ENCODE results near the gene CGB7.
A peak's percentile ranks its signal among the peaks of the same experiment; 100 is the strongest.
"Not testable (repeated sequence)": the region's sequence is repeated elsewhere in the genome, so short reads cannot be mapped to it uniquely, and the experiment has no call there.

The CGB7 gene

DNA sequence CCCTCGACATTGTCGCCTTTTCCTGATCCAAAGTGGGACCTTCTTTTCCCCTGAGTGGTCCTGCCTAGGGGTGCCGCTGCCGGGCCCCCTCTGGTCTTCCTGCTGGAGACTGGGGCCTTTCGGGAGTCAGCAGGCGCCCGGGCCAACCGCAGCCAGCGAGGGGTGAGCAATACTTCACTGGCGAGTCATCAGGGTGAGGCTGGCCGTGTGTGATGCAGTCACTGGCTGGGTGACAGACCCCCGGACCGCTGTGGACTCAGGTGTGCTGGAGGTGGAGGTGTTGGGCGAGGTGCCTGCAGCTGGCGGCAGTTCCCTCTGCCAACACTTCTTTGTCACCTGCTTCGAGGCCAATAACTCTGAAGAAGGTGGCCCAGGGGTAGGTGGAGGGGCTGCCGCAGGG is 15.4 kb downstream of the CGB7 start:
- DNase-seq (ENCODE audit: low read depth in 3 of 3): no peak

DNA sequence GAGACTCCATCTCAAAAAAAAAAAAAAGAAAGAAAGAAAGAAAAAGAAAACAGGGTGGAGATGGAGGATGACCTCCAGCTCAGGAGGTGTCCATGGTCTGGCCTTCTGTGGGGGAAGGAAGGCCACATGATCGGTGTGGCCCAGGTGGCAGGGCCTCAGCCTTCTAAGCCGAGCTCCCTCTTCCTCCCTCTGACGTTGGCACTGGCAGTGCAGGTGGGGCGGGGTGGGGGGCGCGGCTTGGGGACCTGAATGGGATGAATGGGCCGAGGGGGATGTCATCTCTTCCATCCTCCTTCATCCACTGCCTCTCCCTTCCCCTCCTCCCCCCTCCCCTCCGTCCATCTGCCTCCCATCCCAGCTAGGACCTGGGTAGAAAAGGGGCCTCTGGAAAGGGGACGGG is 17.8 kb downstream of the CGB7 start:
- DNase-seq (ENCODE audit: low read depth in 3 of 3): not testable (repeated sequence)

DNA sequence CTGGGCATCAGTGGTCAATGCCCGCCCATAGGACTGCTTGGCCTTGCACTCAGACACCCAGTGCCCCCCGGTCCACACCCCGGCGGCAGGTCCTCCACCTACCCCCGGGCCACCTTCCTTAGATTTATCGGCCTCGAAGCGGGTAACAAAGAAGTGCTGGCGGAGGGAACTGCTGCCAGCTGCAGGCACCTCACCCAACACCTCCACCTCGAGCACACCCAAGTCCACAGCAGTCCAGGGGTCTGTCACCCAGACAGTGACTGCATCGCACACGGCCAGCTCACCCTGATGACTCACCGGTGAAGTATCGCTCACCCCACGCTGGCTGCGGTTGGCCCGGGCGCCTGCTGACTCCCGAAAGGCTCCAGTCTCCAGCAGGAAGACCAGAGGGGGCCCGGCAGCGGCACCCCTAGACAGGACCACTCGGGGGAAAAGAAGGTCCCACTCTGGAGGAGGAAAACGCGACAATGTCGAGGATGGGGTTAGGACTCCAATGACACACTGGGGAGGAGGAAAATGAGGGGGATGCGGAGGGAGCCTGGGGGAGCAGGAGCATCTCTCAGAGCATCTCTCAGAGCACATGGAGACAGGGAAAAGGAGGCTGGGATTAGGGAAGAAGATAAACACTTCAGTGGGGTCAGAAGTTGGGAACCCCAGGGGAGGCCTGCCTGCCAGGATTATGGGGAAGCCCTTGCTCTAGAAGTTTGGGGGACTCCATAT is 18.8 kb downstream of the CGB7 start:
- DNase-seq (ENCODE audit: low read depth in 3 of 3): not testable (repeated sequence)

DNA sequence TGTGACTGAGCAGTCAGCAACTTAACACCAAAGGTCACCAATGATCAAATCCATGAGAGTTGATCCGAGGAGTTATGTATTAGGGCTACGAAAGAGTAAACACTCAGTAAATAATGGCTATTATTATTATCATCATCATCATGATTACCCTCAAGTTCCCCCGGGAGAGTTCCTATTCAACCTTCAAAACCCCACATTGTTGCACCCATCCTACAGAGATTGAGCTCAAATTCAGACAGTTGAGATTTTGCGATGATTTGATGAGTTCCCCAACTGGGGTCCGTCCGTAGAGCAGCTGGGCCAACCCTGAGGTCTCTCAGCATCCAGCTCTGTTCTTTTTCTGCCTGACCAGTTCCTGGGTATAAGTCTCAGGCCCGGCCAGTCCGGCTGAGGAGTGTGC is 19.4 kb downstream of the CGB7 start:
- not testable (repeated sequence) for DNase-seq (ENCODE audit: low read depth in 3 of 3)

GRCh38 chr19:49036815-49037214 is 20.7 kb downstream of the CGB7 start, which contains the start of gene CGB1:
TSS of gene CGB1 (minus strand) at chr19:49036895. CDS start at chr19:49036711, 184 bp downstream.
- peak in 1 of 3 experiments; percentile 53 for DNase-seq (ENCODE audit: low read depth in 3 of 3)

DNA sequence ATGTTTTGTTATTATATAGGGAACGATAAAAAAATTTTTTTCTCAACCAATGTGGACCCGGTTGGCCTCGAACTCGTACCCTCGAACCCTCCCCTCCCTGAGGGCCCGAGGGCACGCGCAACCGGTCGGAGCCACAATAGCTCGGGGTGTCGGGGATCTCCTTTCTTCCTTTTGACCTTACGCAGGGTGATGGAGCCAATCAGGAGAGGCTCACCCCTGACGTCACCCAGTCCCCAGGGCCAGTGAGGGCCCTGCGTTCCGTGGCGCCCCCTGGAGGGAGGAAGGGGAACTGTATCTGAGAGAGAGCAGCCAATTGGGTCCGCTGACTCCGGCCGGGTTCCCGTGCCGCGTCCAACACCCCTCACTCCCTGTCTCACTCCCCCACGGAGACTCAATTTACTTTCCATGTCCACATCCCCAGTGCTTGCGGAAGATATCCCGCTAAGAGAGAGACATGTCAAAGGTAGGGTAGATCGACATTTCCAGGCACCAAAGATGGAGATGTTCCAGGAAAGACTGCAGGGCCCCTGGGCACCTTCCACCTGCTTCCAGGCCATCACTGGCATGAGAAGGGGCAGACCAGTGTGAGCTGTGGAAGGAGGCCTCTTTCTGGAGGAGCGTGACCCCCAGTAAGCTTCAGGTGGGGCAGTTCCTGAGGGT is 25.8 kb downstream of the CGB7 start, which contains the start of gene CGB2:
CGB2 (plus strand) TSS at position 249 of the 660 bp plus-strand sequence; CDS start at position 455, 206 bp downstream.
- peak in 2 of 3 experiments; percentile 27 to 77 for DNase-seq (ENCODE audit: low read depth in 3 of 3)

- DNase-seq (ENCODE audit: low read depth in 3 of 3): not testable (repeated sequence)
These were observed 27.2 kb downstream of the CGB7 start for GRCh38 chr19:49030323-49030722.

DNA sequence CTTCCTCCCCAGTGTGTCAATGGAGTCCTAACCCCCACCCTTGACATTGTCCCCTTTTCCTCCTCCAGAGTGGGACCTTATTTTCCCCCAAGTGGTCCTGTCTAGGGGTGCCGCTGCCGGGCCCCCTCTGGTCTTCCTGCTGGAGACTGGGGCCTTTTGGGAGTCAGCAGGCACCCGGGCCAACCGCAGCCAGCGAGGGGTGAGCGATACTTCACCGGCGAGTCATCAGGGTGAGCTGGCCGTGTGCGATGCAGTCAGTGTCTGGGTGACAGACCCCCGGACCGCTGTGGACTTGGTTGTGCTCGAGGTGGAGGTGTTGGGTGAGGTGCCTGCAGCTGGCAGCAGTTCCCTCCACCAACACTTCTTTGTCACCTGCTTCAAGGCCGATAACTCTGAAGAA is 27.8 kb downstream of the CGB7 start:
- not testable (repeated sequence) for DNase-seq (ENCODE audit: low read depth in 3 of 3)

DNA sequence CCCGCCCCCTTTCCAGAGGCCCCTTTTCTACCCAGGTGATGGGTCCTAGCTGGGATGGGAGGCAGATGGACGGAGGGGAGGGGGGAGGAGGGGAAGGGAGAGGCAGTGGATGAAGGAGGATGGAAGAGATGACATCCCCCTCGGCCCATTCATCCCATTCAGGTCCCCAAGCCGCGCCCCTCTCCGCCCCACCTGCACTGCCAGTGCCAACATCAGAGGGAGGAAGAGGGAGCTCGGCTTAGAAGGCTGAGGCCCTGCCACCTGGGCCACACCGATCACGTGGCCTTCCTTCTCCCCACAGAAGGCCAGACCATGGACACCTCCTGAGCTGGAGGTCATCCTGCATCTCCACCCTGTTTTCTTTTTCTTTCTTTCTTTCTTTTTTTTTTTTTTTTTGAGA is 28.9 kb downstream of the CGB7 start:
- DNase-seq (ENCODE audit: low read depth in 3 of 3): not testable (repeated sequence)

DNA sequence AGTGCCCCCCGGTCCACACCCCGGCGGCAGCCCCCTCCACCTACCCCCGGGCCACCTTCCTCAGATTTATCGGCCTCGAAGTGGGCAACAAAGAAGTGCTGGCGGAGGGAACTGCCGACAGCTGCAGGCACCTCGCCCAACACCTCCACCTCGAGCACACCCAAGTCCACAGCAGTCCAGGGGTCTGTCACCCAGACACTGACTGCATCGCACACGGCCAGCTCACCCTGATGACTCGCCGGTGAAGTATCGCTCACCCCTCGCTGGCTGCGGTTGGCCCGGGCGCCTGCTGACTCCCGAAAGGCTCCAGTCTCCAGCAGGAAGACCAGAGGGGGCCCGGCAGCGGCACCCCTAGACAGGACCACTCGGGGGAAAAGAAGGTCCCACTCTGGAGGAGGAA is 31.9 kb downstream of the CGB7 start:
- DNase-seq (ENCODE audit: low read depth in 3 of 3): not testable (repeated sequence)

- not testable (repeated sequence) for DNase-seq (ENCODE audit: low read depth in 3 of 3)
These were observed 32.5 kb downstream of the CGB7 start for GRCh38 chr19:49025088-49025487.

DNA sequence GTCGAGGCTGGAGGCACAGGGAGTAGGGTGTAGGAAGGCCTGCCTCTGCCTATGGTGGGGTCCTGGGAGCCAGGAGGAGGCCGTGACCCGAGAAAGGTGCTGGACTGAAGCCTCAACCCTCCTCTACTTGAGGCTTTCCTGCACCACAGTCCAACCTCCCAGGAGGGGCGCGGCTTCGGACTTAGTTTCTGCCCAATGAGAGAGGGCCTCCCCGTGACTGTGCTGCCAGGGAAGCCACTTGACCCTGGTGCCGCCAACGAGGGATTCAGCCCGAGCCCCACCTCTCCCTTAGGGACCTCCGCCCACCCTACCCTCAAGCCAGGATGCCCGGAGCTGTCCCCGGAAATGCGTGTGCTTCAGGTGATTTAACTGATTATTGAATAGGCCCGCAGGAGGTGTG is 33.3 kb downstream of the CGB7 start, which contains the start of gene CGB3:
CGB3 (minus strand) TSS at position 101 of the 400 bp plus-strand sequence. CDS start 362 bp downstream, outside the sequence.
- DNase-seq (ENCODE audit: low read depth in 3 of 3): not testable (repeated sequence)

DNA sequence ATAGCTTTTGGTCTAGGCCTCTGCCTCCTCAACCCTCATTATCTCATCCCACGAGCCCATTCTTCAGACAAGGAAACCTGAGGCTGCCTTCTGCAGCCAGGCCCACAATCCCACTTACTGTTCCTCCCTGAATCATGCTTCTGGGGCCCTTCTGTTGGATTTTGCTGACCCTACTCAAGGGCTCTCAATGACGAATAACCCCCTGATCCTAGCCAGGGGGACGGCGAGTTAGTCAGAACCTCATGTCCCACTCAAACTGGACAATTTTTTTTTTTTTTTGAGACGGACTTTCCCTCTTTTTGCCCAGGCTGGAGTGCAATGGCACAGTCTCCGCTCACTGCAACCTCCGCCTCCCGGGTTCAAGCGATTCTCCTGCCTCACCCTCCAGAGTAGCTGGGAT is 35.4 kb downstream of the CGB7 start:
- DNase-seq (ENCODE audit: low read depth in 3 of 3): no peak

- DNase-seq (ENCODE audit: low read depth in 3 of 3): no peak
These were observed 36.3 kb downstream of the CGB7 start for GRCh38 chr19:49020931-49021895.

DNA sequence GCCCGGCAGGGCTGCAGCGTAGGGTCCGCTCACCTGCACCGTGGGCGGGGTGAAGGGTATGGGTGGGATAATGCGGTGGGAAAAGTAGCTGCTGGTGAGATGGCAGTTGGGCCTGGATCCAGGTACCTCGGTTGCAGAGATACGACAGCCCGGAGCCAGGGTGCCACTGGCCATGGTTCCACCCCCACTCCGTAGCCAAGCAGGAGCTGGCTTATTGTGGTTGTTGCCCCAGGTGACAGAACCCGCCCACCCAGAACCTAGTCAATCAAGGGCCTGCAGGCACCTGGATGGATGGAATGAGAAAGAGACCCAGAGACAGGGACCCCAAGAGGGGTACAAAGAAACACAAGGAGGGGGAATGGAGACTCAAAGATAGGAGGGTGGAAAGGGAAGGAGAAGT is 37.2 kb downstream of the CGB7 start:
- DNase-seq (ENCODE audit: low read depth in 3 of 3): no peak

GRCh38 chr19:49019242-49019932 is 38.2 kb downstream of the CGB7 start:
- peak in 2 of 3 experiments; percentile 40 to 67 for DNase-seq (ENCODE audit: low read depth in 3 of 3)

DNA sequence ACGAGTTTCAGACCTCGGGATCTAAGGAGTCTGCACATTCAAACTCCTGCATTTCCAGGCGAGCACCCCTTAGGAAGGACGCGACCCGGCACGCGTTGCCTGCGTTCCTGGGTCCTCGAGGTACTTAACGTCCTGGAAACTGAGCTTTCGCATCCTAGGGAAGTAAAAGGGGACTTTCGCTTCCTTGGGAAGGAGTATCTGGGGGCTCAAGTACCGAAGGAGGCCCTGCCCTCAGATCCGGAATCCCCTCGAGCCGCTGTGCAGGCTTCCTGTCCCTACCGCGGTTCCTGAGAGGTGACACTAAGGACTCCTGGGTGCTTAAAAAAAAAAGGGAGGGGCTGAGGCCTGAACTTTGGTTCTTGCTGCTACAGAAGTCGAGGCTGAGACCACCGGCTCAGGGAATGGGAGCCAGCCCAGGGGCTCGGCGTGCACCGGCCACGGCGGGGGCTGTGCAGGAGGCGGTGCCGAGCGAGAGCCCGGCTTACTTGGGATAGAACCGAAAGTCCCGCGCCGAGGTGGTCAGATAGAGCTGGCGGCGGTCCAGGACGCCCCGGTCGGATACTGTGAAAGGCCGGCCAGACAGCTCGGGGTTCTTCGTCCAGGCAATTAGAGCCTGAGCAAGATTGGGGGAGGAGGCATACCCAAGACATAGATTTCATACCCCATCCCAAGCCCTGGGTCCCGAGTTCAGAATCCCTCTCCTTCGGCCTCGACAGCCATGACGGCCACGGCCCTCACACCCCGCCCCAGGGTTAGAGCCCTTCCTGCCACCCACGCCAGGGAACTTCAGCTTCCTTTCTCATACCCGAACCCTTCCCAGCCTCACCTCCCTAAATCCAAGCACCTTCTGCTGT is 38.9 kb downstream of the CGB7 start:
- not testable (repeated sequence) for DNase-seq (ENCODE audit: low read depth in 3 of 3)

DNA sequence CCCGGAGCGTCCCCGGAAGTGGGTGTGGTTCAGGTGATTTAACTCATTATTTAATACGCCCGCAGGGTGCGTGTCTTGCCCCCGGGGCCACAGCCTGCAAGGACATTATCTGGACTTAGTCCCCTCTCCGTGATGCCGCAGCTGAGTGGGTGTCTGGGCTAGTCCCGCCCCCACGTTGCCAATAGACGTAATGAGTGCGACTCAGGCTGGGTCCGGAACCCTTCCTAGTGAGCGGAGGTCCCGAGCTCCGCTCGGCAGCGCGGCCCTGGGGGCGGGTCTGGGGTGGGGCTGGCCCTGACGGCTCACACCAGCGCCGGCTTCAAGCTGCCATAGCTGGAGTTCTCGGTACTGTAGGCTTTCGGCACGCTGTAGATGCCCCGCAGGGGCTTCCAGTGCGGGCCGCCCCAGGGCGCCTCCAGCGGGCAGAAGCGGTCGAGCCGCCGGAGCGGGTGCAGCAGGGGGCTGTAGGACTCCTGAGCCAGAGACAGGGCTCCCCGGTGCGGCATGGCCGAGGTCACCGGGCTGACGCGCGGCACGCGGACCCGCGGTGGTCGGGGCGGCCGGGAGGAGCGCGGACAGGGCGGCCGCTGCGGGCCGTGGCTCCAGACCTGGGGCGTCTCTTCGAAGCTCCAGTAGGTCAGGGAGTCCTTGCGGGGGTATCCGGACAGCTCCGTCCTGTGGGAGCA is 39.7 kb downstream of the CGB7 start:
- peak; percentile 28 to 61 (median 29) for DNase-seq (ENCODE audit: low read depth in 3 of 3)

DNA sequence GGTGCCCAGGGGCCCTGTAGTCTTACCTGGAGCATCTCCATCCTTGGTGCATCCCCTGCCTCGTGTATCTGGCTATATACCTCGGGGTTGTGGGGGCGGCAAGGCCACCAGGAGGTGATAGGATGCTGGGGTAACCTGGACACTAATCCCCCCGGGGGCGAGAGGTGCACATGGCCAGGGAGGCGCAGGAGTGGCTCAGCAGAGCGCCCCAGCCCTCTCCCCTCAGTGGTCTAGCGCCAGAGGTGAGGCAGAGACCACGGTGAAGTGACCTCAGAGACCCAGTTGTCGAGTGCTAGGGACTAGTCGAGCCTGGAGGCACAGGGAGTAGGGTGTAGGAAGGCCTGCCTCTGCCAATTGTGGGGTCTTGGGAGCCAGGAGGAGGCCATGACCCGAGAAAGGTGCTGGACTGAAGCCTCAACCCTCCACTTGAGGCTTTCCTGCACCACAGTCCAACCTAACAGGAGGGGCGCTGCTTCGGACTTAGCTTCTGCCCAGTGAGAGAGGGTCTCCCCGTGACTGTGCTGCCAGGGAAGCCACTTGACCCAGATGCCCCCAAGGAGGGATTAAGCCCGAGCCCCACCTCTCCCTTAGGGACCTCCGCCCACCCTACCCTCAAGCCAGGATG is 40.4 kb downstream of the CGB7 start, which contains the start of gene LHB:
LHB (minus strand) TSS at position 51 of the 625 bp plus-strand sequence; CDS start at position 41, 10 bp downstream.
- no peak for DNase-seq (ENCODE audit: low read depth in 3 of 3)

Data from stimulated activated CD4-positive, alpha-beta T cell treated with anti-CD3 and anti-CD28 coated beads, TNF-alpha, amount 100 ng/mL, for 24 hours (primary cell).